HepG2 (cell line): ENCODE data around the gene NNMT. TPM values are rescaled to one million over a fixed set of nuclear protein-coding genes. Genes with fewer than 3 reads are reported as not detected.

Experiments
- ATAC-seq: fragments of 200-7000 bp; cut with Tn5 transposase; 3 replicates; pipeline ENCODE4 v1.9.1; 2020; ENCODE audit warnings: mild to moderate bottlenecking, moderate library complexity
- BruUV-seq: library from RNA; stranded (reverse); fragments of 400-500 nt; replicated peaks from 2 replicates; lab custom pipeline; 2021; lab: Mats Ljungman, UMichigan
- CTCF ChIA-PET: fragments of 300-600 bp; formaldehyde crosslinking; extraction: SDS; loops from one replicate; lab custom pipeline; 2021; ENCODE audit warnings: low total read pairs, inconsistent platforms, low intra/inter-chr PET ratio; lab: Yijun Ruan, JAX
- POLR2A ChIA-PET: fragments of 350-600 bp; sonication (Branson Sonifier 250); formaldehyde crosslinking; loops from one replicate; lab custom pipeline; 2020; ENCODE audit warnings: antibody characterized with exemption, inconsistent platforms; lab: Yijun Ruan, JAX
- DNase-seq: peaks from one replicate; pipeline ENCODE4 v3.0.0-alpha.2; 2015; ENCODE audit warnings: low spot score
- FAIRE-seq: peaks from 3 replicates; lab custom pipeline; 2011; peaks lifted over from hg19 to GRCh38; lab: Jason Lieb, UNC
- H2AFZ ChIP-seq: one replicate; pipeline ENCODE4 v1.6.1; 2011; ENCODE audit warnings: low read length, inconsistent platforms
- H3K27ac ChIP-seq: fragments of 300-600 bp; 3 replicates; pipeline ENCODE4 v1.8.0; 2011; ENCODE audit warnings: mixed run types, mild to moderate bottlenecking, mixed read lengths, low read length, inconsistent platforms; ENCODE audit not compliant: insufficient read depth; ENCODE audit errors: extremely low read length
- H3K27me3 ChIP-seq, 2 experiments: fragments of 200-600 bp in 1 of 2; 2 replicates in 1 of 2; 3 replicates in 1 of 2; pipeline versions ENCODE4 v1.6.0 to v1.8.0; 2011; ENCODE audit warnings: low read length in 2 of 2, mild to moderate bottlenecking in 2 of 2, moderate library complexity in 2 of 2, inconsistent platforms in 1 of 2; ENCODE audit not compliant: insufficient read depth in 2 of 2, control insufficient read depth in 1 of 2
- H3K36me3 ChIP-seq, 2 experiments: fragments of 200-600 bp in 1 of 2; replicated peaks in 1 of 2; 2 replicates in 1 of 2; 3 replicates in 1 of 2; pipeline versions ENCODE4 v1.5.1 to v1.8.0; 2011; ENCODE audit warnings: low read length in 2 of 2, inconsistent platforms in 1 of 2; ENCODE audit not compliant: insufficient read depth in 2 of 2, control insufficient read depth in 1 of 2
- H3K4me1 ChIP-seq: 2 replicates; pipeline ENCODE4 v1.5.1; 2012; ENCODE audit warnings: low read length, inconsistent platforms; ENCODE audit not compliant: insufficient read depth
- H3K4me2 ChIP-seq: 2 replicates; pipeline ENCODE4 v1.6.0; 2011; ENCODE audit warnings: low read depth, low read length, inconsistent platforms
- H3K4me3 ChIP-seq, 3 experiments: fragments of 200-600 bp in 1 of 3; sonication (generic), shearing (Covaris generic) in 1 of 3; replicated peaks in 1 of 3; 2 replicates each; pipeline ENCODE4 v1.5.1; 2011 to 2016; ENCODE audit warnings: low read length in 3 of 3, inconsistent platforms in 2 of 3, low read depth in 2 of 3, mild to moderate bottlenecking in 2 of 3, control low read depth in 1 of 3, mixed read lengths in 1 of 3; ENCODE audit not compliant: insufficient read depth in 1 of 3
- H3K79me2 ChIP-seq: one replicate; pipeline ENCODE4 v1.6.1; 2011; ENCODE audit warnings: low read length, inconsistent platforms; ENCODE audit not compliant: insufficient read depth
- H3K9ac ChIP-seq: 2 replicates; pipeline ENCODE4 v1.6.0; 2011; ENCODE audit warnings: mild to moderate bottlenecking, low read depth, low read length, inconsistent platforms; ENCODE audit not compliant: insufficient read depth
- H3K9me3 ChIP-seq: 2 replicates; pipeline ENCODE4 v1.5.1; 2012; ENCODE audit warnings: mild to moderate bottlenecking, low read length
- H4K20me1 ChIP-seq: 2 replicates; pipeline ENCODE4 v1.6.0; 2011; ENCODE audit warnings: inconsistent platforms, mild to moderate bottlenecking, low read length, moderate library complexity; ENCODE audit not compliant: insufficient read depth
- BRCA1 ChIP-seq: sonication (generic); formaldehyde crosslinking; IDR thresholded peaks from 2 replicates; pipeline ENCODE4 v1.4.0; 2020; ENCODE audit warnings: missing genetic modification reagents
- GPBP1L1 ChIP-seq: sonication (generic); formaldehyde crosslinking; IDR thresholded peaks from 2 replicates; pipeline ENCODE4 v1.5.0; 2020; ENCODE audit warnings: mild to moderate bottlenecking, missing genetic modification reagents
- MED8 ChIP-seq: sonication (generic); formaldehyde crosslinking; IDR thresholded peaks from 2 replicates; pipeline ENCODE4 v1.8.1; 2023; ENCODE audit warnings: mild to moderate bottlenecking, missing genetic modification reagents; ENCODE audit not compliant: insufficient replicate concordance
- RNF2 ChIP-seq: fragments of 450-650 bp; conservative IDR thresholded peaks from 2 replicates; pipeline ENCODE4 v1.6.1; 2016; ENCODE audit warnings: low read depth
- TSC22D2 ChIP-seq: sonication (generic); formaldehyde crosslinking; IDR thresholded peaks from 2 replicates; pipeline ENCODE4 v1.5.1; 2020; ENCODE audit warnings: missing genetic modification reagents, mild to moderate bottlenecking, borderline replicate concordance
- ZNF296 ChIP-seq: sonication (generic); formaldehyde crosslinking; conservative IDR thresholded peaks from 2 replicates; pipeline ENCODE4 v1.5.0; 2020; ENCODE audit warnings: mild to moderate bottlenecking, missing genetic modification reagents
- WGBS: methylation state at CpG from one replicate; pipeline ENCODE4 v1.1.6; 2017; ENCODE audit warnings: low lambda C conversion rate; 5-methylcytosine and 5-hydroxymethylcytosine counted together
- in situ Hi-C: cut with HindIII; loops from 2 replicates; pipeline ENCODE4 v1.10.0; 2017; ENCODE audit warnings: low pct_unique_long_range_greater_than_20kb; ENCODE audit not compliant: extremely low pct_ligation_motif_present
- intact Hi-C: fragments of 100-400 bp; cut with micrococcal nuclease; formaldehyde crosslinking; loops from one replicate; pipeline ENCODE4 v1.10.0; 2022; ENCODE audit not compliant: unreplicated experiment
- polyA plus RNA-seq, 8 experiments: library from polyadenylated mRNA; depleted of rRNA in 3 of 8; stranded (reverse) in 7 of 8; unstranded in 1 of 8; fragments of >200 nt; fragmentation: Illumina TruSeq in 4 of 8; extraction: Trizol in 4 of 8; gene quantifications; 2 replicates each; pipeline versions ENCODE4 v1.2.1 to v1.2.3, GENCODE V29; 2011 to 2016; ENCODE audit warnings: low read depth in 4 of 8, missing spikeins in 1 of 8, mixed read lengths in 1 of 8; ENCODE audit not compliant: insufficient read depth in 1 of 8
- total RNA-seq, 5 experiments: library from RNA; depleted of rRNA; stranded (reverse); fragments of >200 nt; fragmentation: Illumina TruSeq; extraction: Trizol; gene quantifications; 2 replicates each; pipeline ENCODE4 v1.2.3, GENCODE V29; 2016; ENCODE audit warnings: low read depth in 1 of 5

Gene NNMT
- total and polyA plus RNA-seq, 2 of the 13 experiments (the other 11 are each of a cell fraction or from before 2014, with no cell fraction given) = 0.13 TPM; not detected in 1

- H3K79me2 ChIP-seq = no peaks in the 10 kb centered on the region
- no peaks in the 10 kb centered on the region for H3K36me3 ChIP-seq
- no TSS peak for BruUV-seq
- no peak for ATAC-seq
- no peak overlapping the region for H3K9ac ChIP-seq
- TF ChIP-seq RNF2 (no peak), GPBP1L1 (CRISPR knock-in tag) (no peak)
- no peaks in the 10 kb centered on the region for H3K4me1 ChIP-seq
- ChIA-PET POLR2A (no interaction called here), CTCF (no interaction called here)
- no peak for DNase-seq
- WGBS = 37% methylated on average over 8 of the region's 8 CpGs
- no peak overlapping the region for H2AFZ ChIP-seq
- in situ Hi-C loops = no loop called here
- H3K4me2 ChIP-seq = no peak overlapping the region
- no peak for FAIRE-seq
- intact Hi-C loops = no loop called here
- H3K27ac ChIP-seq = no peak overlapping the region
- H4K20me1 ChIP-seq = no peaks in the 10 kb centered on the region
- no peak overlapping the region for H3K4me3 ChIP-seq
- no peaks in the 10 kb centered on the region for H3K9me3 ChIP-seq
- H3K27me3 ChIP-seq = peaks cover 0 to 6% of the 10 kb centered on the region in 2 experiments; a peak in 1 of 5 replicates
Measured at GRCh38 chr11:114297806-114298709, 1.9 kb downstream of the NNMT start.

GRCh38 chr11:114298710-114299109 lies 2.5 kb downstream of the NNMT start:
- ATAC-seq (no peak), DNase-seq (no peak), FAIRE-seq (no peak)
- no peak overlapping the region for H3K4me2 ChIP-seq
- H3K4me1 ChIP-seq = peaks cover 5% of the 10 kb centered on the region
- H3K9ac ChIP-seq = no peak overlapping the region
- intact Hi-C loops = no loop called here
- H4K20me1 ChIP-seq = no peaks in the 10 kb centered on the region
- H3K79me2 ChIP-seq = no peaks in the 10 kb centered on the region
- no peaks in the 10 kb centered on the region for H3K36me3 ChIP-seq
- H3K27ac ChIP-seq = no peak overlapping the region
- H2AFZ ChIP-seq = no peak overlapping the region
- POLR2A ChIA-PET = no interaction called here
- TF ChIP-seq MED8 (CRISPR knock-in tag) (no peak), ZNF296 (CRISPR knock-in tag) (no peak), BRCA1 (no peak), TSC22D2 (CRISPR knock-in tag) (no peak)
- H3K9me3 ChIP-seq = no peaks in the 10 kb centered on the region
- peaks cover 0 to 6% of the 10 kb centered on the region in 2 experiments; a peak in 1 of 5 replicates for H3K27me3 ChIP-seq
- 0% methylated on average over 2 of the region's 2 CpGs for WGBS
- in situ Hi-C loops = no loop called here
- no TSS peak for BruUV-seq
- CTCF ChIA-PET = no interaction called here
- H3K4me3 ChIP-seq = no peak overlapping the region
